Measurements from ENCODE around the gene GBP2. TPM values are rescaled to one million over a fixed set of nuclear protein-coding genes. Genes with fewer than 3 reads are reported as not detected.
"Not testable (repeated sequence)": the region's sequence is repeated elsewhere in the genome, so short reads cannot be mapped to it uniquely, and the experiment has no call there.

The GBP2 gene
- total RNA-seq, 1 donor from 2014 or later = 168 TPM

DNA sequence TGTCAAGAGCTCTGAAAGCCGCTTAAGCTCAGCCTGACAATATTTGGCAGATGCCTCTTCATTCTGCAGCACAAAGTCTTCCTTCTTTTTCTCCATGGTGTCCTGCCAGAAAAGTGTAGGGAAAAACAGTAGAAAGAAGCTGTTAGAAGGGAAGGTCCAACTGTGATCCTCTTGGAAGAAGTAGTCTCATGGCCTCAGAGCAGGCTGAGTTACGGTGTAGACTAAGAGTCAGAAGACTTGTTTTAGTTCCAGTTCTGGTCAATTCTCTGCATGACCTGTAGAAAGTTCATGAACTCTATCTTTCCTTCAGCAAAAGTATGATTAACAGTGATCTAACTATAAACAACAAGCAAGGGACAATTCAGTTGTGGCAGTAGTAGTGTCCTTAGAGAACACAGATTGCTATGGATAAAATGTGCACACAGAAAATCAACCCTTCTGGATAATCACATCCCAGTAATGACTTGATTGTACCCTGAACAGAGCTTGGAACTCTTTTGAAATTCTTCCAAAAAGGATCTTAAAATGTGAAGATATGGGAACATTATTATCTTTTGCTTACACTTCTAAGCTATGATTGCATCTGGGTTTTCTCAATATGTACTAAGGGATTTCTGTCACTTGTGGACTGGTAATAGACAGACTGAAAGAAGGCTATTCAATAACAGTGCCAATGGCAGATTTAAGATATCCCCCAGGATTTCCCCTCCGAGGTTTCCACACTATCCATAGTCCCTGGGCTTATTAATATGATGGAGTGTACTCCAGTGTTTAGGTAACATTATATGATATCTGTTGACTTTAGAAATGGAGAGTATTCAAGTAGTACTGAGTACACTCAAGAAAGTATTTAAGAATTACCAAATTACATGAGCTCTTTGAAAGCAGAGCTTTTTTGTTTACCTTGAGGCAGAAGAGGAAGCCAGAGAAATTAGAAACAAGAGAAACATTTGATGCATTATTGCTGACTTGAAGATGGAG is 22.1 kb upstream of the GBP2 start:
- Mint-ChIP-seq H3K27me3 (peaks cover 4% of the 10 kb centered on the region), H3K27ac (no peak overlapping the region), H3K4me1 (peaks cover 6% of the 10 kb centered on the region), H3K36me3 (ENCODE audit: low read depth) (no peaks in the 10 kb centered on the region), H3K4me3 (no peak overlapping the region), H3K9me3 (peaks cover 4% of the 10 kb centered on the region)
- DNase-seq = peak; percentile 29
- intact Hi-C loops (cut with micrococcal nuclease) = no loop called here

DNA sequence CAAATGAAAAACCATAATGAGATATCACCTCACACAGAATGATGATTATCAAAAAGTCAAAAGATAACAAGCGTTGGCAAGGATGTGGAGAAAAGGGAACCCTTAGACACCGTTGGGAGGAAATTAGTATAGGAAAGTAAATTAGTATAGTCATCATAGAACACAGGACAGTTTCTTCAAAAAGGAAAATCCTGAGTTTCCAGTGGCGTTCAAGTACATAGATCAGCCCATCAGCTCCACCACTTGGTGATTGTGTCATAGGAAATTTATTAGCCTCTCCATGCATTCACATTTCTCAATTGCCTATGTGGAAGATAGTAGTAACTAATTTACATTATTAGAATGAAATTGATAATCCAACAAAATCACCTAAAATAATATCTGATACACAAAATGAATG is 20.8 kb upstream of the GBP2 start:
- Mint-ChIP-seq H3K36me3 (ENCODE audit: low read depth) (no peaks in the 10 kb centered on the region), H3K27ac (no peak overlapping the region), H3K4me3 (no peak overlapping the region), H3K9me3 (peaks cover 4% of the 10 kb centered on the region), H3K4me1 (peaks cover 6% of the 10 kb centered on the region), H3K27me3 (peaks cover 4% of the 10 kb centered on the region)
- intact Hi-C loops (cut with micrococcal nuclease) = no loop called here
- DNase-seq = no peak

DNA sequence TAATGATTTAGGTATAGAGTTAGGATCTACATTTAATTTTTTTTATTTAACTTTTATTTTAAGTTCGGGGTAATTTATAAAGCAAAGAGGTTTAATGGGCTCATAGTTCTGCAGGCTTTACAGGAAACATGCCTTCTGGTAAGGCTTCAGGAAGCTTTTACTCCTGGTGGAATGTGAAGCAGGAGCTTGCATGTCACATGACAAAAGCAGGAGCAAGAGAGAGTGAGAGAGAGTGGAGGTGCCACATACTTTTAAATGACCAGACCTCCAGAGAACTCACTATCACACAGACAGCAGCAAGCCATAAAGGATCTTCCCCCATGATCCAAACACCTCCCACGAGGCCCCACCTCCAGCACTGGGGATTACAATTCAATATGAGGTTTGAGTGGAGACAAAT is 17.6 kb upstream of the GBP2 start:
- Mint-ChIP-seq H3K27ac (no peak overlapping the region), H3K4me1 (peaks cover 5% of the 10 kb centered on the region), H3K9me3 (peaks cover 4% of the 10 kb centered on the region), H3K4me3 (no peak overlapping the region), H3K27me3 (peaks cover 4% of the 10 kb centered on the region), H3K36me3 (ENCODE audit: low read depth) (no peaks in the 10 kb centered on the region)
- intact Hi-C loops (cut with micrococcal nuclease) = no loop called here
- no peak for DNase-seq

DNA sequence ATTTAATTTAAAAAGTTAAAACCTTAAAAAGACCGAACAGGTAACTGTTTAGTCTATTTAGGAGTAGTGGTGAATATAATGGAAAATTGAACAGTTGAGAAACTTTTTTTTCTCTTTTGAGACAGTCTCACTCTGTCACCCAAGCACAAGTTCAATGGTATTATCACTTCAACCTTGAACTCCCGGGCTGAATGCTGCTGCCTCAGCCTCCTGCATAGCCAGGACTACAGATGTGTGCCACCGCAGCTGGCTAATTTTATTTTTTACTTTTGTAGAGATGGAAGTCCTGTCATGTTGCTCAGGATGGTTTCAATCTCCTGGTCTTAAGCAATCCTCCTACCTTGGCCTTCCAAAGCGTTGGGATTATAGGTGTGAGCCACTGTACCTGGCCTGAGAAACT is 16.2 kb upstream of the GBP2 start:
- intact Hi-C loops (cut with micrococcal nuclease) = no loop called here
- peaks cover 5% of the 10 kb centered on the region for H3K4me1 Mint-ChIP-seq
- H3K27me3 Mint-ChIP-seq = no peaks in the 10 kb centered on the region
- H3K27ac Mint-ChIP-seq = no peak overlapping the region
- H3K9me3 Mint-ChIP-seq = peaks cover 7% of the 10 kb centered on the region
- DNase-seq = no peak
- H3K4me3 Mint-ChIP-seq = no peak overlapping the region
- no peaks in the 10 kb centered on the region for H3K36me3 Mint-ChIP-seq (ENCODE audit: low read depth)

DNA sequence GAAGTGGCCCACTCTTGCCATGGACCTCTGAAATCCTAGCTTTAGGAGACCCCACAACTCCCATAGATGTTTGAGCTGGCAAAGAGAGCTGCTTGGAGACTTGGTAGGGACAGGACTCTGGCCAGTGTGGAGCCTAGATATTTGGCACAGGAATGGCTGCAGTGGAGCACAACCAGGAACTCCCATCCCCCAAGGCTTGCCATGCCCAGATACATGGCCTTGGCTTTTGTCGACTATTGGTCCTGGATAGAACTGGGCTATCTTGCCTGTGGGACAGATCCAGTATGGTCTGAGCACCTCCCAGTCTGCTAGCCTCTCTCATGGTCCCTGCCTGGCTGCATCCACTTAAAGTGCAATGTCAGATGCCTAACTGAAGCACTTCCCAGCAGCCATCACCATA is 7.8 kb upstream of the GBP2 start:
- H3K4me3 Mint-ChIP-seq = no peak overlapping the region
- intact Hi-C loops (cut with micrococcal nuclease) = no loop called here

DNA sequence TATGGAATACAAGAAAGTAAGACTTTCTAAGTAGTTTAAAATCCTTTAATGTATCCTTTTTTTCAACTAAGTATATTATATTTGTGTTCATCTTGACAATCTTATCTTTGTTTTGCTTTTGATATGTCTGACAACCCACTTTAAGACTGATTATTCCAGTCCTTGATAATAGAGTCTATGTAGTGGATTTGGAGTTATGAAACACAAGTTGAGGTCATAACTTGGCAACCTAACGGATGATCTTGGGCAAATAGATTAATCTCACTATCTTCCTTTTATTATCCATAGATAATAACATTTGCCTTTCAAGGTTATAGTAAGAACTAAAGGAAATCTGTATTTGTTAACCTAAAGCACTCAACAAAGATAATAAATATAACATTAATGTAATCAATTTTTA is 4.8 kb upstream of the GBP2 start:
- H3K27ac Mint-ChIP-seq = no peak overlapping the region
- H3K36me3 Mint-ChIP-seq (ENCODE audit: low read depth) = peaks cover 11% of the 10 kb centered on the region
- H3K4me3 Mint-ChIP-seq = no peak overlapping the region
- intact Hi-C loops (cut with micrococcal nuclease) = no loop called here
- H3K4me1 Mint-ChIP-seq = peaks cover 34% of the 10 kb centered on the region
- no peaks in the 10 kb centered on the region for H3K27me3 Mint-ChIP-seq
- H3K9me3 Mint-ChIP-seq = peaks cover 14% of the 10 kb centered on the region
- no peak for DNase-seq

More for the DNA sequence above, 7.8 kb upstream of the GBP2 start:
- Mint-ChIP-seq H3K27ac (no peak overlapping the region), H3K36me3 (ENCODE audit: low read depth) (peaks cover 1% of the 10 kb centered on the region), H3K4me1 (peaks cover 15% of the 10 kb centered on the region), H3K27me3 (no peaks in the 10 kb centered on the region), H3K9me3 (peaks cover 30% of the 10 kb centered on the region)
- no peak for DNase-seq

DNA sequence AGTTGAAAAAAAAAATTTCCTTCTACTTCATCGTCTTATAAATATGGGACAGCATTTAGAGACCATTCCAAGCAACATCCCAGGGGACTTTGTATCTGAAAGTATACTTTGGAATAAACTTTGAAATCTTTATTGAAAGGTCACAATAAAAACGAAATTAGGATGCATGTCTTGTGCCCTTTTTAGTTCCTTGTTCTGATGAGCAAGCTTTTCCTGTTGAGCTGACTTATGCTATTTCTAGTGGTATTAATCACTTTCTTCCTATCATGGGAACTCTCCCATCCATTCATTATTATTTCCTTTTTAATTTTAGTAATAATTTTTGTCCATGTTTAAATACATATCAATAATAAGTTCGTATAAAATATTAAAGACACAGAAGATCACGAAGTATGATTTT is 4.0 kb upstream of the GBP2 start:
- Mint-ChIP-seq H3K4me1 (peaks cover 36% of the 10 kb centered on the region), H3K27ac (peak overlapping the region; percentile 77), H3K36me3 (ENCODE audit: low read depth) (peaks cover 15% of the 10 kb centered on the region), H3K4me3 (peak overlapping the region; percentile 74), H3K9me3 (peaks cover 6% of the 10 kb centered on the region), H3K27me3 (no peaks in the 10 kb centered on the region)
- intact Hi-C loops (cut with micrococcal nuclease) = no loop called here
- DNase-seq = no peak

DNA sequence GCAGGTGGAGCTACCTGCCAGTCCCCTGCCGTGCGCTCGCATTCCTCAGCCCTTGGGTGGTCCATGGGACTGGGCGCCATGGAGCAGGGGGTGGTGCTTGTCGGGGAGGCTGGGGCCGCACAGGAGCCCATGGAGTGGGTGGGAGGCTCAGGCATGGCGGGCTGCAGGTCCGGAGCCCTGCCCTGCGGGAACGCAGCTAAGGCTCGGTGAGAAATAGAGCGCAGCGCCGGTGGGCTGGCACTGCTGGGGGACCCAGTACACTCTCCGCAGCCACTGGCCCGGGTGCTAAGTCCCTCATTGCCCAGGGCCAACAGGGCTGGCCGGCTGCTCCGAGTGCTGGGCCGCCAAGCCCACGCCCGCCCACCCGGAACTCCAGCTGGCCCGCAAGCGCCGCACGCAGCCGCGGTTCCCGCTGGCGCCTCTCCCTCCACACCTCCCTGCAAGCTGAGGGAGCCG is 2.1 kb upstream of the GBP2 start:
- DNase-seq; H3K9me3 Mint-ChIP-seq; intact Hi-C loops (cut with micrococcal nuclease); H3K27me3 Mint-ChIP-seq: not testable (repeated sequence)
- H3K36me3 Mint-ChIP-seq (ENCODE audit: low read depth) = peaks cover 30% of the 10 kb centered on the region
- H3K4me3 Mint-ChIP-seq = peak overlapping the region; percentile 87
- H3K4me1 Mint-ChIP-seq = peaks cover 48% of the 10 kb centered on the region
- peak overlapping the region; percentile 95 for H3K27ac Mint-ChIP-seq

DNA sequence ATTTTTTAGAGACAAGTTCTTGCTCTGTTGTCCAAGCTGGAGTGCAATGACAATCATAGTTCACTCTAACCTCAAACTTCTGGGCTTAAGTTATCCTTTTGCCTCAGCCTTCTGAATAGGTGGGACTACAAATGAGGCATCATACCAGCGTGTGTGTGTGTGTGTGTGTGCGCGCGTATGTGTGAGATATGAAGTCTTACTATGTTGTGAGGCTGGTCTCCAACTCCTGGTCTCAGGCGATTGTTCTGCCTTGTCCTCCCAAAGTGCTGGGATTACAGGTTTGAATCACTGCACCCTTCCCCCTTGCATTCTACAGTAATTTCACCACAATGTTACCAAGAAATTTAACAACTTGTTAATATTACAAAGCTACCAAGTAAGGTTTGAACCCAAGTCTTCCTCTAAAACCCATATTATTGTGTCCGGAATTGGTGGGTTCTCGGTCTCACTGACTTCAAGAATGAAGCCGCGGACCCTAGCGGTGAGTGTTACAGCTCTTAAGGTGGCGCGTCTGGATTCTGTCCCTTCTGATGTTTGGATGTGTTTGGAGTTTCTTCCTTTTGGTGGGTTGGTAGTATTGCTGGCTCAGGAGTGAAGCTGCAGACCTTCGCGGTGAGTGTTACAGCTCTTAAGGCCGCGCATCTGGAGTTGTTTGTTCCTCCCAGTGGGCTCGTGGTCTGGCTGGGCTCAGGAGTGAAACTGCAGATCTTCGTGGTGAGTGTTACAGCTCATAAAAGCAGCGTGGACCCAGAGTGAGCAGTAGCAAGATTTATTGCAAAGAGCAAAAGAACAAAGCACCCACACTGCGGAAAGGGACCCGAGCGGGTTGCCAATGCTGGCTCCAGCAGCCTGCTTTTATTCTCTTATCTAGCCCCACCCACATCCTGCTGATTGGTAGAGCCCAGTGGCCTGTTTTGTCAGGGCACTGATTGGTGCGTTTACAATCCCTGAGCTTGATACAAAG is 970 bp upstream of the GBP2 start:
- H3K27me3 Mint-ChIP-seq, H3K9me3 Mint-ChIP-seq: not testable (repeated sequence)
- peaks cover 40% of the 10 kb centered on the region for H3K36me3 Mint-ChIP-seq (ENCODE audit: low read depth)

DNA sequence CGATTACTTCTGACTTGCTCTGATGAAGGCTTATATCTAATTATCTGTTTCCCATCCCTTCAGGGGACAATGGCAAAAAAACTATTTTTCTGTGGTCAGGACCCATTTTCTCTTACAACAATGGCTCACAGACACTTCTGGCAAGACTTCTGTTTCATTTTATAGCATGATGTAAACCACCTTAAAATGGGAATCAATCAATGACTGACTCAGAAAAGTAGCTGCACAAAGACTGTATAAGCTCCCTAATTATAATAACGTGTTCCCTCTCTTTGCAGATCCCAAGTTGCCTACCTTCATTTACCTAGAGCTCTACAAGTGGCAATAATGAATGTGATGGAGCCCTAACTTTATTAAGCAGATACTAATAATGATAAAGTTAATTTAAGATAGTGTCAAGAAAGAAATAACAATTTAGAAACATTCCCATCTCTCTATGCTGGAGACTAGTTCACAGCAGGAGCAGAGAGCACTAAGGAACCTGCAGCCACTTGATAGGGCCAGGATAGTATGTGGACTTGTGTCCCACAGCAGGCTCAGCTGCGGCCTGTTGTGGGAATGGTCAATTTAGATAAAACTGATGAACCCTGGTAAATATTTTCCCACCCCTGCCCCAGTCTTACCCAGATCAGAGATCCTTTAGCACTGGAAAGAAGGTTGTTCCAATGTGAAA is 538 bp downstream of the GBP2 start:
- Mint-ChIP-seq H3K4me1 (peaks cover 61% of the 10 kb centered on the region), H3K27ac (peak overlapping the region; percentile 98), H3K27me3 (no peaks in the 10 kb centered on the region)

More for the DNA sequence above, 970 bp upstream of the GBP2 start:
- peak overlapping the region; percentile 95 for H3K27ac Mint-ChIP-seq
- peak overlapping the region; percentile 87 for H3K4me3 Mint-ChIP-seq
- peaks cover 56% of the 10 kb centered on the region for H3K4me1 Mint-ChIP-seq
- peak; percentile 93 for DNase-seq
- intact Hi-C loops (cut with micrococcal nuclease) = loop anchor here (1.0 to 2.0 kb wide), 10 partner anchors 62 to 484 kb away; partner anchors contain the start of genes GBP1, KYAT3 and RBMXL1

DNA sequence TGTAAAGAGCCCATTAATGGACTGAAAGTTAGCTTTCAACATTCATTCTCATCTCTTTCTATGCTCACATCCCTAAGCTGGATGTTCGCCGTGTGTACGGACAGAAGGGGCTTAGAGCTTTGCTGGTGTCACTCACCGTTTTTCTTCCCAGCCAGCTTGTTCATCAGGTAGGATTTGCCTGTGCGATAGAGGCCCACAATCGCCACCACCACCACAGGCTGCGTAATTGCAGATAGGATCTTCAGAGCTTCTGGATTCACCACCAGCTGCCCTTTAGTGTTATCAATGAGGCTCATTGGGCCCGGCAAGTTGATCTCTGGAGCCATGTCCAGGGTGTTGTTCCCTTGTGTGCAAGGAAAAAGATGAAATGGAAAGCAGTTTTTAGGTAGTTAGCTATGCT is 4.3 kb downstream of the GBP2 start:
- H3K27ac Mint-ChIP-seq = peak overlapping the region; percentile 45
- H3K4me1 Mint-ChIP-seq = peaks cover 36% of the 10 kb centered on the region
- DNase-seq = no peak
- H3K36me3 Mint-ChIP-seq (ENCODE audit: low read depth) = peaks cover 37% of the 10 kb centered on the region
- no peaks in the 10 kb centered on the region for H3K27me3 Mint-ChIP-seq
- intact Hi-C loops (cut with micrococcal nuclease) = no loop called here
- peaks cover 4% of the 10 kb centered on the region for H3K9me3 Mint-ChIP-seq
- peak overlapping the region; percentile 27 for H3K4me3 Mint-ChIP-seq

More for the DNA sequence above, 538 bp downstream of the GBP2 start:
- intact Hi-C loops (cut with micrococcal nuclease) = no loop called here
- H3K9me3 Mint-ChIP-seq = peaks cover 7% of the 10 kb centered on the region
- H3K36me3 Mint-ChIP-seq (ENCODE audit: low read depth) = peaks cover 46% of the 10 kb centered on the region
- no peak for DNase-seq
- peak overlapping the region; percentile 93 for H3K4me3 Mint-ChIP-seq

DNA sequence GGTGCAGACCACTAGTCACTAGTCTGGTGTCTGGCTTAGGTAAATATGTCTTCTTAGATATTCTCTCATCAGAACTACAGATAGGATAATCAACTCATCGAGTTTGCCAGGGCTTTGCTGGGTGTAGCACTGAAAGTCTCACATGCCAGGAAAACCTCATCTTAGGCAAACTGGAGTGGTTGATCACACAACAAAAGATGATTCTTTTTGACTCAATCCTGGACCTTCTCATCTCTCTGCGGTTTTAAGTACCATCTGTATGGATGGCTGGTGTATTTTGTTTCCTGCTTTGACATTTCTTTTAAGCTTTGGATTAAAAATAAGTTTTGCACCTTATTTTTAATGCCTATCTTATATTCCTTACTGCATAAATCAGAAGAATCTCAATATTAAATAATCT is 11.3 kb downstream of the GBP2 start:
- no peak for DNase-seq
- no peaks in the 10 kb centered on the region for H3K27me3 Mint-ChIP-seq
- H3K36me3 Mint-ChIP-seq (ENCODE audit: low read depth) = peaks cover 54% of the 10 kb centered on the region
- intact Hi-C loops (cut with micrococcal nuclease) = no loop called here
- H3K27ac Mint-ChIP-seq = no peak overlapping the region
- H3K4me1 Mint-ChIP-seq = peaks cover 25% of the 10 kb centered on the region
- H3K9me3 Mint-ChIP-seq = no peaks in the 10 kb centered on the region
- no peak overlapping the region for H3K4me3 Mint-ChIP-seq

DNA sequence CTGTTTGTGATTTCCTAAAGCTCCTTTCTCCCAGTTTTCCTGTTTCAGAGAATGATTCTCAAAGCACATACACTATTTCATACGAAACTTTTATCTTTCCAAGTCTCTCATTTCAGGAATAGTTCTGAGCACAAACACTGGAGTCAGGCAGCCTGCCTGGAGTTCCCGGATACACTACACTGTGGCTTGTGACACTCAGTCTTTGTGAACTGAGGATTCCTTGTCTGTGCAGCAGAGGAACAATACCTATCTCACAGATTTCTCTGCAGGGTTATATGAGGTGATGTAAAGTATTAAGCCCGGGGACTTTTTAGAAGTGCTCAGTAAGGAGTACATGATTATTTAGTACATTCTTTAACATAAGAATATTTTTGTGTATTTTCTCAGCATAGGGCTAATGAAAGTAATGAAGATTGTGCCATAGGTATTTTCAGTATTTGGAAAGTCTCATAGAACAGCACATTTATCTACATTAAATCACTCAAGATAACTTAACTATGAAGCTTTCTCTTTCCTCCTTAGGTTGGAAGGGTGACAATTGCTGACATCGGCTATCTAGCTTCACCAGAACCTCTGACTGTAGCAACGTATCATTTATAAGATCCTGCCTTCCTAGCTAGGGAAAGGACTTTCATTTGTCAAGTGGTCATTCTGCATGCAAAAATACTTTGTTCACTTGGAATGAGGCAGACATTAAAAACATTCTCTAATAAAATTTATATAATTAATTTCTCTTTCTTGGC is 12.9 kb downstream of the GBP2 start:
- H3K4me1 Mint-ChIP-seq = peaks cover 29% of the 10 kb centered on the region
- H3K27me3 Mint-ChIP-seq = no peaks in the 10 kb centered on the region
- H3K36me3 Mint-ChIP-seq (ENCODE audit: low read depth) = peaks cover 70% of the 10 kb centered on the region
- H3K27ac Mint-ChIP-seq = no peak overlapping the region
- no peaks in the 10 kb centered on the region for H3K9me3 Mint-ChIP-seq
- intact Hi-C loops (cut with micrococcal nuclease) = no loop called here
- H3K4me3 Mint-ChIP-seq = no peak overlapping the region
- peak; percentile 45 for DNase-seq

All from activated CD4-positive, alpha-beta T cell treated with anti-CD3 and anti-CD28 coated beads, Interleukin-2, amount 10 ng/mL, durations not matched to agents 24 days and 14 days (primary cell).